ENCODE data around the gene NME9.

Gene NME9

DNA sequence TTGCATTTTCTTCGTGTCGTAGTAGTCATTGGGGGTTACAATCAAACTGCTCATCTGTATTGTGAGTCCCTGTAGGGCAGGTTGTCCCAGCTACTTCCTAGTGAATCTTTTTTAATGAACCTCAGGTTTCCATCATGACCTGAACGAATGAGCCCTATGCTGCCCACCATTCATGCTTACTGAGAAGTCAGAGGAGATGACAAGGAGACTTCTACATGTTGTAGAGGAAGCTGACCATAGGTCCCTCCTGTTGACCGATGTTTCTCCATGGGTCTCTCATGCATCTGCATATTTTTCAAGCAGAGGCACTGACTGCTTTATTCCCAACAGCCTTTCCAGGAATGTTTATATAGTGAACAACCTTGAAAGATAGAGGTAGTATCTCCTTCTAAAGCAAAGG is 5.0 kb upstream of the NME9 start:
- H3K4me1 ChIP-seq (ENCODE audit: control insufficient read depth in 1 of 2, insufficient read depth in 2 of 2, low read length in 2 of 2), result no peaks in the 10 kb centered on the region
- no peak overlapping the region for H3K9ac ChIP-seq (ENCODE audit: low read depth in 1 of 2, low read length in 2 of 2)
- H3K27me3 ChIP-seq (ENCODE audit: control insufficient read depth in 1 of 2, insufficient read depth in 2 of 2, low read length in 2 of 2), result no peaks in the 10 kb centered on the region
- no peak overlapping the region for H3K4me3 ChIP-seq (ENCODE audit: low read depth in 1 of 2, low read length in 2 of 2)
- no peaks in the 10 kb centered on the region for H3K36me3 ChIP-seq (ENCODE audit: control insufficient read depth in 1 of 2, insufficient read depth in 2 of 2, low read length in 2 of 2)
- H3K9me3 ChIP-seq (ENCODE audit: control insufficient read depth in 1 of 2, low read length in 2 of 2), result no peaks in the 10 kb centered on the region
- no peak overlapping the region for H3K27ac ChIP-seq (ENCODE audit: low read depth, low read length)

DNA sequence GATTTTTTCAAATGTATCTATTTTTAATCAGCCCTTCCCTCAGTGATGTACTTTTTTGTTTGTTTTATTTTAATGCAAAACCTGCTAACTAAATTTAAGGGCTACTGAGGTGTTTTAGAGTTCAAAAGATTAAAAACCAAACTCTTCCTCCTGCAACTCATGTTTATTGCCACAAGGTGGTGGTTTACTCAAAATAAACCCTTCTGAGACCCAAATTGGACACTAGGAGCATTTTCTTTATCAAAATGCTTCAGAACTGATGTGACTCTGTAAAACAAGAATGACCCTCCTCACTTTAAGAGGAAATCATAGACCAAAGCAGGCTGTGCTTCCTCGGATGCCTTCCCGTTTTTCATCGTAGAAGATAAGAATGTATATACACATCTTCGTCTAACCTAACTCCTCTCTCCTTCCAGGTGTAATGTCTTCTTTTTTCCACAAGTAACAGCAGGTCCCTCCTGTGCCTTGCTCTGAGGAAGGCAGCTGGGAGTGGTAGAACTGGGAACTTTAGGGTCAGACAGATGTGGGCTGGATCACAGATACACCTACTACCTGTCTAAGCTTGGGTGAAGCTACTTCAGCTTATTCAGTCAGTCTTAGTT is 2.9 kb upstream of the NME9 start:
- no peak overlapping the region for H3K4me3 ChIP-seq (ENCODE audit: low read depth in 1 of 2, low read length in 2 of 2)
- no peaks in the 10 kb centered on the region for H3K9me3 ChIP-seq (ENCODE audit: control insufficient read depth in 1 of 2, low read length in 2 of 2)
- no peaks in the 10 kb centered on the region for H3K36me3 ChIP-seq (ENCODE audit: control insufficient read depth in 1 of 2, insufficient read depth in 2 of 2, low read length in 2 of 2)
- H3K4me1 ChIP-seq (ENCODE audit: control insufficient read depth in 1 of 2, insufficient read depth in 2 of 2, low read length in 2 of 2), result peaks cover 6% of the 10 kb centered on the region in 2 donors
- no peak overlapping the region for H3K27ac ChIP-seq (ENCODE audit: low read depth, low read length)
- no peak overlapping the region for H3K9ac ChIP-seq (ENCODE audit: low read depth in 1 of 2, low read length in 2 of 2)
- no peaks in the 10 kb centered on the region for H3K27me3 ChIP-seq (ENCODE audit: control insufficient read depth in 1 of 2, insufficient read depth in 2 of 2, low read length in 2 of 2)

DNA sequence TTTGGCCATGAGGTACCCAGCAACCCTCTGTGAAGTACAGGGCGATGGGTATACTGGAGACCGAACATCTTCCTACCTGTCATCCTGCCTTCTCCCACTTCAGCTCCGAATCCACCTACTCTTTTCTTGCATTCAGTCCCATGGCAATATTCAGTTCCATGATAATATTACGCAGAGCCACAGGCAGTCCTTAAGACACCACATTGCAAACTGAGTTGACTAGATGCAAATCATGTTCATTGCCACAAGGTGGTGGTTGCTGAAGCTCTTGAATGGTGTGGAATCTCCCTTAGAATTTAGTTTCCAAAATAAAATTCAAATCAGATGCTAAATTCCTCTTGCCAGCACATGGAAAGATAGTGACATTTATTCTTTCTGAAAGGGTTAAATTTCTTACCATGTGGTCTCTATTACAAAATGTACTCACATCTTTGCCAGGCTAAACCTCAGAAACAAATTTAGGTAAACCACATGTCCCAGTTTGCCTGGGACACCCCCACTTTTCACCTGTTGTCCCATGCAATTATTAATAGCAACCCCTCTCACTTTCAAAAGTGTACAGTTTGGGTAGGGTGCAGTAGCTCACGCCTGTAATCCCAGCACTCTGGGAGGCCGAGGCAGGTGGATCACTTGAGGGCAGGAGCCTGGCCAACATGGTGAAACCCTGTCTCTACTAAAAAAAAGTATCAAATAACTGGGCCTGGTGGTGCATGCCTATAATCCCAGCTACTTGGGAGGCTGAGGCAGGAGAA is 1.7 kb upstream of the NME9 start:
- Histone ChIP-seq H3K9ac (ENCODE audit: low read depth in 1 of 2, low read length in 2 of 2) (no peak overlapping the region), H3K9me3 (ENCODE audit: control insufficient read depth in 1 of 2, low read length in 2 of 2) (no peaks in the 10 kb centered on the region), H3K4me1 (ENCODE audit: control insufficient read depth in 1 of 2, insufficient read depth in 2 of 2, low read length in 2 of 2) (peaks cover 6% of the 10 kb centered on the region in 2 donors), H3K27me3 (ENCODE audit: control insufficient read depth in 1 of 2, insufficient read depth in 2 of 2, low read length in 2 of 2) (no peaks in the 10 kb centered on the region), H3K27ac (ENCODE audit: low read depth, low read length) (no peak overlapping the region), H3K4me3 (ENCODE audit: low read depth in 1 of 2, low read length in 2 of 2) (no peak overlapping the region), H3K36me3 (ENCODE audit: control insufficient read depth in 1 of 2, insufficient read depth in 2 of 2, low read length in 2 of 2) (no peaks in the 10 kb centered on the region)

DNA sequence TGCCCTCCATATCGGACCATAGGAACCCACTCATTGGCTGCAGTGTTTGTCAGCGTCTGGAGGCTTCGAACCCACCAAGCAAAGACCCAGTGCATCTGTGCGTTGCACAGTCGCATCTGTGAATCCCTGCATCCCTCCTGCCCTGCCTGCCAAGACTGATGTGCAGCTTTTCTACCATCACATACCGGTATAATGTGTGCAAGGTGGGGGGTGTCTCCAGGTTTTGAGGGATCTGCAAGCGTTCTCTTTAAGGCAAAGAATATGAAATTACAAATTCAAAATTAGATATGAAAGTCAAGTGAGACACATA is 288 bp upstream of the NME9 start:
- peaks cover 6% of the 10 kb centered on the region in 2 donors for H3K4me1 ChIP-seq (ENCODE audit: control insufficient read depth in 1 of 2, insufficient read depth in 2 of 2, low read length in 2 of 2)
- H3K4me3 ChIP-seq (ENCODE audit: low read depth in 1 of 2, low read length in 2 of 2), result peak overlapping the region; percentile 75 to 76
- no peak overlapping the region for H3K9ac ChIP-seq (ENCODE audit: low read depth in 1 of 2, low read length in 2 of 2)
- H3K27ac ChIP-seq (ENCODE audit: low read depth, low read length), result peak overlapping the region; percentile 27
- no peaks in the 10 kb centered on the region for H3K36me3 ChIP-seq (ENCODE audit: control insufficient read depth in 1 of 2, insufficient read depth in 2 of 2, low read length in 2 of 2)
- no peaks in the 10 kb centered on the region for H3K9me3 ChIP-seq (ENCODE audit: control insufficient read depth in 1 of 2, low read length in 2 of 2)
- H3K27me3 ChIP-seq (ENCODE audit: control insufficient read depth in 1 of 2, insufficient read depth in 2 of 2, low read length in 2 of 2), result no peaks in the 10 kb centered on the region

DNA sequence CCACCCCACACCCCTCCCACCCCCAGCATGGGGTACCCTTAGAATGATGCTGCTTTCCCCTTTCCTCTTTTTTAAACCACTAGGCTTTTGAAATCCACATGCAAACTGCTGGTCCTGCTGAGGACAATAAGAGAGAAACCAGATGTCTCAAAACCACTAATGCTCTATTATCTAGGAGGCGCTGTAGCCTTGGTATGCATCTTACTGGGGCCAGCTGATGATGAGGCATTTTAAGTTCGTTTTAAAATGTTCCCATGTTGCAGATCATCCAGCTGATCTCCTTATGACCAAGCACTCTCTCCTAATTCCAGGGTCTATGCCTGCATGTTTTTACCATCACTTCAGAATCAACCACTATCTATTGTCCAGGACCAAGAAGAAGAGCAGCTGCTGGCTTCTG is 1.3 kb downstream of the NME9 start:
- Histone ChIP-seq H3K27me3 (ENCODE audit: control insufficient read depth in 1 of 2, insufficient read depth in 2 of 2, low read length in 2 of 2) (no peaks in the 10 kb centered on the region), H3K27ac (ENCODE audit: low read depth, low read length) (no peak overlapping the region), H3K9ac (ENCODE audit: low read depth in 1 of 2, low read length in 2 of 2) (no peak overlapping the region), H3K4me1 (ENCODE audit: control insufficient read depth in 1 of 2, insufficient read depth in 2 of 2, low read length in 2 of 2) (peaks cover 6% of the 10 kb centered on the region in 2 donors), H3K36me3 (ENCODE audit: control insufficient read depth in 1 of 2, insufficient read depth in 2 of 2, low read length in 2 of 2) (no peaks in the 10 kb centered on the region), H3K4me3 (ENCODE audit: low read depth in 1 of 2, low read length in 2 of 2) (no peak overlapping the region), H3K9me3 (ENCODE audit: control insufficient read depth in 1 of 2, low read length in 2 of 2) (no peaks in the 10 kb centered on the region)

DNA sequence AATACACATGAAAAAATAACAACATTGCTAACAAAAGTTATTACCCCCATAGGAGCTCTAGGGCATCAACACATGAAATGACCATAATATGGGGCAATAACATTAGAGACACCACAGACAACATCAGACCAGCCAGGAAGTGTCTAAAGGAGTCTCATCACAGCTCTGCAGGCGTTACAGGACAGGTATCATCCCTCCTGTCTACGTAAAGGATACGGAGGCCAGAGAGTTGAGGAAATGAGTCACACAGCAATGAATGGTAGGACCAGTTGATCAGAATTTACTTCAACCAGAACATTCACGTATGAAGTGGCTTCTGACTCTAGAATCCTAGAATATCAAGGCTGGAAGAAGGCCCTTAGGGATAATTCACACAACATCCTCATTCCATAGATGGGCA is 1.8 kb downstream of the NME9 start:
- Histone ChIP-seq H3K36me3 (ENCODE audit: control insufficient read depth in 1 of 2, insufficient read depth in 2 of 2, low read length in 2 of 2) (no peaks in the 10 kb centered on the region), H3K9me3 (ENCODE audit: control insufficient read depth in 1 of 2, low read length in 2 of 2) (no peaks in the 10 kb centered on the region), H3K9ac (ENCODE audit: low read depth in 1 of 2, low read length in 2 of 2) (no peak overlapping the region), H3K27ac (ENCODE audit: low read depth, low read length) (no peak overlapping the region), H3K4me1 (ENCODE audit: control insufficient read depth in 1 of 2, insufficient read depth in 2 of 2, low read length in 2 of 2) (peaks cover 6% of the 10 kb centered on the region in 2 donors), H3K4me3 (ENCODE audit: low read depth in 1 of 2, low read length in 2 of 2) (no peak overlapping the region), H3K27me3 (ENCODE audit: control insufficient read depth in 1 of 2, insufficient read depth in 2 of 2, low read length in 2 of 2) (no peaks in the 10 kb centered on the region)

DNA sequence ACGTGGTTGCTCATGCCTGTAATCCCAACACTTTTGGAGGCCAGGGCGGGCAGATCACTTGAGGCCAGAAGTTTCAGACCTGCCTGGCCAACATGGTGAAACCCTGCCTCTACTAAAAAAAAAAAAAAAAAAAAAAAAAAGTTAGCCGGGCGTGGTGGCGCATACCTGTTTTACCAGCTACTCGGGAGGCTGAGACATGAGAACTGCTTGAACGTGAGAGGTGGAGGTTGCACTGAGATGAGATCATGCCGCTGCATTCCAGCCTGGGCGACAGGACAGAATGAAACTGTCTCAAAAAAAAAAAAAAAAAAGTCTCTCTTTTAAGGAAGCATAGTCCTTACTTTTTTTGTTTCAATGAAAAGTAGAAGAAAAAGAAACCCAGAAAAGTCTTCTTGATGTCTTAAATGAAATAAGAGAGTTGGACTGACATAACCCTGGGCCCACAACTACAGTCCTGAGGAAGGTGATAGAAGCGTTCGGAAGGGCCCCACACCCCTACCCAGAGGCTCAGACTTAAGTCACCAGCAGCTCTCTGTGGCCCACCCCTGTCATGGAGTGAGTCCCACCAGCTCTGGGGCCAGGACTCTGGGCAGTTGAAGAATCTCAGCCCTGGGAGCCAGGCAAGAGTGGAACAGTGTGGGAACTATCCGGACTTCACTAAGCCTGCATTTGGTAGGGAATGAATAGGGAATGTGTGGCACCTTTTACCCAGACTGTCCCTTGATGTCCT is 2.6 kb downstream of the NME9 start:
- Histone ChIP-seq H3K9me3 (ENCODE audit: control insufficient read depth in 1 of 2, low read length in 2 of 2) (no peaks in the 10 kb centered on the region), H3K27me3 (ENCODE audit: control insufficient read depth in 1 of 2, insufficient read depth in 2 of 2, low read length in 2 of 2) (no peaks in the 10 kb centered on the region), H3K4me3 (ENCODE audit: low read depth in 1 of 2, low read length in 2 of 2) (no peak overlapping the region), H3K9ac (ENCODE audit: low read depth in 1 of 2, low read length in 2 of 2) (no peak overlapping the region), H3K4me1 (ENCODE audit: control insufficient read depth in 1 of 2, insufficient read depth in 2 of 2, low read length in 2 of 2) (peaks cover 6% of the 10 kb centered on the region in 2 donors), H3K36me3 (ENCODE audit: control insufficient read depth in 1 of 2, insufficient read depth in 2 of 2, low read length in 2 of 2) (no peaks in the 10 kb centered on the region), H3K27ac (ENCODE audit: low read depth, low read length) (no peak overlapping the region)

DNA sequence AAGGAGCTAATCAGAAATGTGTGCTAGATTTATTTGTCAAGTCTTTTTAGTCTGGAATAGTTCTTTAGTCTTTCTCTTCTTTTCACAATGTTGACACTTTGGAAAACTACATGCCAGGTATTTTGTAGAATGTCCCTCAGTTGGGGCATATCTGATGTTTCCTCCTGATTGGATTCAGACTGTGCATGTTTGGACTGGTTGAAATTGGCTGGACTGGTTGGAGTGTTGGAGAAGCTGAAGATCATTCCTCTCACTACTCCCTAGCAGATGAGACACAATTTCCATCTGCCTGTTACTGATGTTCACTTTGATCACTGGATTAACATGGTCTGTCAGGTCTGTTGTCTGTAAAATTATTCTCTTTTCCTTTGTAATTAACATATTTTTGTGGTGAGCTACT is 3.7 kb downstream of the NME9 start:
- H3K9ac ChIP-seq (ENCODE audit: low read depth in 1 of 2, low read length in 2 of 2), result no peak overlapping the region
- H3K27ac ChIP-seq (ENCODE audit: low read depth, low read length), result no peak overlapping the region
- H3K36me3 ChIP-seq (ENCODE audit: control insufficient read depth in 1 of 2, insufficient read depth in 2 of 2, low read length in 2 of 2), result no peaks in the 10 kb centered on the region
- no peak overlapping the region for H3K4me3 ChIP-seq (ENCODE audit: low read depth in 1 of 2, low read length in 2 of 2)
- H3K27me3 ChIP-seq (ENCODE audit: control insufficient read depth in 1 of 2, insufficient read depth in 2 of 2, low read length in 2 of 2), result no peaks in the 10 kb centered on the region
- H3K9me3 ChIP-seq (ENCODE audit: control insufficient read depth in 1 of 2, low read length in 2 of 2), result no peaks in the 10 kb centered on the region
- peaks cover 6% of the 10 kb centered on the region in 2 donors for H3K4me1 ChIP-seq (ENCODE audit: control insufficient read depth in 1 of 2, insufficient read depth in 2 of 2, low read length in 2 of 2)

DNA sequence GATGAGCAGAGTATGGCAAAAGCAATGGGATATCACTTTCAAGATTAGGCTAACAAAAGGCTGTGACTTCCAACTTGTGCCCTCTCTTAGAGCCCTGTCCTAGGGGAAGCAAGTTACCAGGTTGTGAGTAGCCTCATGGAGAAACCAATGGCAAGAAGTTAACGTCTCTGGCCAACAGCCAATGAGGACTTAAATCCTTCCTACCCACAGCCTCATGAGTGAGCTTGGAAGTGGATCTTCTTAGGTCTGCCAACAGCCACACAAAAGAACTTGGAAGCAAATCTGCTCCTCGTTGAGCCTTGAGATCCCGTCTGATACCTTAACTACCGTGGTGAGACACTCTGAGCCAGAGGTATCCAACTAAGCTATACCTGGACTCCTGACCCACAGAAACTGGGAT is 5.7 kb downstream of the NME9 start:
- no peaks in the 10 kb centered on the region for H3K36me3 ChIP-seq (ENCODE audit: control insufficient read depth in 1 of 2, insufficient read depth in 2 of 2, low read length in 2 of 2)
- no peak overlapping the region for H3K9ac ChIP-seq (ENCODE audit: low read depth in 1 of 2, low read length in 2 of 2)
- H3K4me1 ChIP-seq (ENCODE audit: control insufficient read depth in 1 of 2, insufficient read depth in 2 of 2, low read length in 2 of 2), result peaks cover 5 to 6% of the 10 kb centered on the region in 2 donors
- no peaks in the 10 kb centered on the region for H3K9me3 ChIP-seq (ENCODE audit: control insufficient read depth in 1 of 2, low read length in 2 of 2)
- no peaks in the 10 kb centered on the region for H3K27me3 ChIP-seq (ENCODE audit: control insufficient read depth in 1 of 2, insufficient read depth in 2 of 2, low read length in 2 of 2)
- H3K4me3 ChIP-seq (ENCODE audit: low read depth in 1 of 2, low read length in 2 of 2), result no peak overlapping the region
- H3K27ac ChIP-seq (ENCODE audit: low read depth, low read length), result no peak overlapping the region

DNA sequence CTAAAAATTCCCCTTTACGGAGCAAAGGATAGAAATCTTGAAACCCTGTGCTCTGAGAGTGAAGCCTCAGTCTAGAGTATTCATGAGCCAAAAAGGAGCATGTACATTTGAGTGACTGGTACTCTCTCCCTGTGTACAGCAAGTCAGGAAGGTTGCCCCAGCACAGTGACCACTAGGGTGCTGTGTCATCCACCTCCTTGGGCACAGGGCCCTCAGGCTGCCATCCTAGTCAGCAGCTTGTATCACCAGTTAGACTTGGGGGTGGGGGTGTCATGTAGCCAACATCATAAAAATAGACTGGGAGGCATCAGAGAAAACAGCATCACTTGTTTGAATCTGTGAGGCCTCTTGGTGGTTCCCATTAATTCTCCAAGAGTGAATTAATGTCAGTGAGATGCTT is 12.0 kb downstream of the NME9 start:
- Histone ChIP-seq H3K4me3 (ENCODE audit: low read depth in 1 of 2, low read length in 2 of 2) (no peak overlapping the region), H3K9ac (ENCODE audit: low read depth in 1 of 2, low read length in 2 of 2) (no peak overlapping the region), H3K4me1 (ENCODE audit: control insufficient read depth in 1 of 2, insufficient read depth in 2 of 2, low read length in 2 of 2) (no peaks in the 10 kb centered on the region), H3K27me3 (ENCODE audit: control insufficient read depth in 1 of 2, insufficient read depth in 2 of 2, low read length in 2 of 2) (no peaks in the 10 kb centered on the region), H3K9me3 (ENCODE audit: control insufficient read depth in 1 of 2, low read length in 2 of 2) (no peaks in the 10 kb centered on the region), H3K27ac (ENCODE audit: low read depth, low read length) (no peak overlapping the region), H3K36me3 (ENCODE audit: control insufficient read depth in 1 of 2, insufficient read depth in 2 of 2, low read length in 2 of 2) (no peaks in the 10 kb centered on the region)
